OCI-LY3 (cell line): ENCODE data around the gene RPS6KA1.

Experiments
- H2AFZ ChIP-seq: fragments of 200-600, 300-600 bp; shearing (Covaris generic); 2 replicates; pipeline ENCODE4 v1.6.0; 2014; ENCODE audit warnings: antibody characterized with exemption, low read depth, low read length
- H3K27ac ChIP-seq: fragments of 200-600, 300-600 bp; sonication (generic); 2 replicates; pipeline ENCODE4 v1.5.1; 2014; ENCODE audit warnings: mild to moderate bottlenecking, low read length, moderate library complexity, mixed read lengths
- H3K27me3 ChIP-seq: fragments of 200-600, 300-600 bp; sonication (generic); 2 replicates; pipeline ENCODE4 v1.6.1; 2014; ENCODE audit warnings: low read depth, low read length, mixed read lengths
- H3K36me3 ChIP-seq: fragments of 200-600, 300-600 bp; sonication (generic); replicated peaks from 2 replicates; pipeline ENCODE3; 2014; ENCODE audit warnings: low read depth, low read length, mixed read lengths
- H3K4me1 ChIP-seq: fragments of 300-600, 200-600 bp; sonication (generic); 2 replicates; pipeline ENCODE4 v1.6.1; 2014; ENCODE audit warnings: low read length, mixed read lengths
- H3K4me2 ChIP-seq: fragments of 200-600, 300-600 bp; sonication (generic); 2 replicates; pipeline ENCODE4 v1.6.1; 2014; ENCODE audit warnings: low read length, mixed read lengths
- H3K4me3 ChIP-seq: fragments of 300-600, 200-600 bp; sonication (generic); 2 replicates; pipeline ENCODE4 v1.5.1; 2014; ENCODE audit warnings: antibody characterized with exemption, mild to moderate bottlenecking, low read length, moderate library complexity
- H3K79me2 ChIP-seq: fragments of 300-600, 200-600 bp; shearing (Covaris generic); 2 replicates; pipeline ENCODE4 v1.6.1; 2014; ENCODE audit warnings: mild to moderate bottlenecking, low read length, mixed read lengths
- H3K9ac ChIP-seq: fragments of 300-600, 200-600 bp; shearing (Covaris generic); 2 replicates; pipeline ENCODE4 v1.6.0; 2014; ENCODE audit warnings: mild to moderate bottlenecking, low read length, moderate library complexity
- H3K9me3 ChIP-seq: fragments of 200-600, 300-600 bp; shearing (Covaris generic); 2 replicates; pipeline ENCODE4 v1.6.1; 2014; ENCODE audit warnings: low read length, mixed read lengths; ENCODE audit not compliant: insufficient read depth
- H4K20me1 ChIP-seq: fragments of 200-600, 300-600 bp; sonication (generic); 2 replicates; pipeline ENCODE4 v1.6.1; 2016; ENCODE audit warnings: low read length, mixed read lengths; ENCODE audit not compliant: insufficient read depth
- CTCF ChIP-seq: fragments of 200-600, 300-600 bp; sonication (generic); IDR thresholded peaks from 2 replicates; pipeline ENCODE4 v1.5.1; 2014; ENCODE audit warnings: antibody characterized with exemption, low read length, low read depth
- EZH2phosphoT487 ChIP-seq: fragments of 200-600 bp; shearing (Covaris generic); IDR thresholded peaks from 2 replicates; pipeline ENCODE4 v1.6.1; 2018; ENCODE audit warnings: antibody characterized with exemption, mixed run types, low read depth

The RPS6KA1 gene

GRCh38 chr1:26546375-26546774 lies 16.8 kb downstream of the RPS6KA1 start:
- Histone ChIP-seq H3K27me3 (no peaks in the 10 kb centered on the region), H3K4me1 (peaks cover 58% of the 10 kb centered on the region), H3K4me2 (peak overlapping the region; percentile 79), H2AFZ (no peak overlapping the region), H4K20me1 (peaks cover 23% of the 10 kb centered on the region), H3K27ac (peak overlapping the region; percentile 83), H3K36me3 (peaks cover 35% of the 10 kb centered on the region), H3K79me2 (peaks cover 65% of the 10 kb centered on the region), H3K9me3 (no peaks in the 10 kb centered on the region), H3K9ac (peak overlapping the region; percentile 96), H3K4me3 (peak overlapping the region; percentile 95)
- TF ChIP-seq CTCF (no peak), EZH2phosphoT487 (no peak)

- Histone ChIP-seq H3K27ac (peak overlapping the region; percentile 83), H4K20me1 (peaks cover 23% of the 10 kb centered on the region), H3K4me2 (peak overlapping the region; percentile 79), H3K9ac (peak overlapping the region; percentile 96), H3K4me1 (peaks cover 54% of the 10 kb centered on the region), H3K36me3 (peaks cover 39% of the 10 kb centered on the region), H2AFZ (no peak overlapping the region), H3K4me3 (peak overlapping the region; percentile 95), H3K9me3 (no peaks in the 10 kb centered on the region), H3K27me3 (no peaks in the 10 kb centered on the region), H3K79me2 (peaks cover 68% of the 10 kb centered on the region)
- no peak for TF ChIP-seq CTCF
- TF ChIP-seq EZH2phosphoT487: no peak
Observed at GRCh38 chr1:26546819-26547218, 17.3 kb downstream of the RPS6KA1 start.

- no peaks in the 10 kb centered on the region for H3K27me3 ChIP-seq
- no peak overlapping the region for H3K4me2 ChIP-seq
- peaks cover 23% of the 10 kb centered on the region for H4K20me1 ChIP-seq
- peaks cover 62% of the 10 kb centered on the region for H3K79me2 ChIP-seq
- H3K27ac ChIP-seq: no peak overlapping the region
- H3K36me3 ChIP-seq: peaks cover 52% of the 10 kb centered on the region
- TF ChIP-seq CTCF: no peak
- no peak for TF ChIP-seq EZH2phosphoT487
- H3K9me3 ChIP-seq: no peaks in the 10 kb centered on the region
- H3K4me1 ChIP-seq: peaks cover 34% of the 10 kb centered on the region
- no peak overlapping the region for H2AFZ ChIP-seq
- H3K9ac ChIP-seq: no peak overlapping the region
- no peak overlapping the region for H3K4me3 ChIP-seq
Observed at GRCh38 chr1:26548841-26549240, 19.3 kb downstream of the RPS6KA1 start.

- Histone ChIP-seq H3K27me3 (no peaks in the 10 kb centered on the region), H4K20me1 (peaks cover 23% of the 10 kb centered on the region), H3K27ac (no peak overlapping the region), H3K79me2 (peaks cover 43% of the 10 kb centered on the region), H3K4me3 (no peak overlapping the region), H3K4me2 (no peak overlapping the region), H3K4me1 (peaks cover 18% of the 10 kb centered on the region), H3K9me3 (no peaks in the 10 kb centered on the region), H2AFZ (no peak overlapping the region), H3K9ac (no peak overlapping the region), H3K36me3 (peaks cover 68% of the 10 kb centered on the region)
- TF ChIP-seq EZH2phosphoT487: no peak
- no peak for TF ChIP-seq CTCF
Observed at GRCh38 chr1:26550946-26551345, 21.4 kb downstream of the RPS6KA1 start.
